ENCODE measurements around the gene PLEKHG3. TPM values are rescaled to one million over a fixed set of nuclear protein-coding genes. Genes with fewer than 3 reads are reported as not detected.

Gene PLEKHG3
- total RNA-seq, 2 donors from 2014 or later: 17.1 to 30.3 TPM

DNA sequence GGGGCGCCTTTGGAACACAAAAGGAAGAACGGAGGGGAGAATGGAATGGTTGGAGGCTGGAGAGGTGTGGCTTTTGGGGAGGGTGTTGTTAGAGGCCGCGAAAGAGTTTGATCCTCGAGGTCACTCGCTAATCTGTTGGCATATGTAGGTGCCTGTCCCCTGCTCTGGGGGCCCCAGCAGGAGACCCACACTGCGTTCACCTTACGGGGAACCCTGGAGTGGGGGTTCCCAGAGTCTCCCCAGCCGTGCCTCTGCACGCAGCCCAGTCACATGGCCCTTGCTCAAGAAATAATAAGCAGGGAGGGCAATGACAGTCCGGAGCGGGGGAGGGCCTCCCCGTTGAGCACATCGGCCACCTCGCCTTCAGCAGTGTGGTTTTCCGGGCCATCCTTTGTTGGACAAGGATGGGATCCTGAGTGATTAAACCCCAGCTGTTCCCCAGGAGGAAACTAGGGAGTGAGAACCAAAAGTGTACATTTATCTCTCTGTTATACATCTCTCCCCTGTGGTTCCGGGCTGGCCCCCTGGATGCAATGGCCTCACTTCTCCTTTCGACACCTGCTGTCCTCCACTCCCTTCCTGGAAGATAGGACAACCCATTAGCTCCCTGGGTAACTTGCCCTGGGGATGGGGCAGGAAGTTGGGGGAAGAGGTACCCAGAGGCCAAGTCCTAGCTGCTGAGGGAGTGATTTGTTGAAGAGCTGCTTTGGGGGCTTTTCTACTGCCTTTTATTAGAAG lies 1.3 kb downstream of the PLEKHG3 start:
- Mint-ChIP-seq H3K4me1 (ENCODE audit: low read depth in 2 of 2) (peaks cover 60 to 68% of the 10 kb centered on the region in 2 donors), H3K36me3 (no peaks in the 10 kb centered on the region), H3K27me3 (no peaks in the 10 kb centered on the region), H3K27ac (peak overlapping the region; percentile 98 to 100), H3K9me3 (no peaks in the 10 kb centered on the region), H3K4me3 (peak overlapping the region; percentile 93)
- DNase-seq (ENCODE audit: low spot score) (peak; percentile 80), ATAC-seq (peak; percentile 36 to 66)

DNA sequence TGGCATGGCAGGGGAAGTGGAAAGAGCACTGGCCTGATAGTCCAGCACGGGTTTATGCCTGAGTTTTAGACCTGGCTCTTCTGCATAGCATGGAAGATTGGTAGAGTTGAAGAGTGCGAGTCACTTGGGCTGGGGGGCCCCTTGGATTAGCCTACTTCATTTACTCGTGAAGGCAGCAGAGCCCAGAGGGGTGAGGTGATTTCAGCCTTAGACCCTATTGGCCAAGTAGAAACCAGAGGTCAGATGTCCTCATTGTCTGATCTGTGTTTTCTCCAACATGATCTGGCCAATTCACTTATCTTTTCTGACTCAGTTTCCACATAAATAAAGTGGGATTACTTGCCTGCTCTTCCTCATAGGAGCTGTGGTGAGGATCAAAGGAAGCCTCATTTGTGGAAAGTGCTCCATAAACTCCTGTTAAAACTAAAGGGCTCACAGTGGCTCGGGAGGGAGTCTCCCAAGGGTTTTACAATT lies 1.9 kb downstream of the PLEKHG3 start:
- no peak for ATAC-seq
- no peaks in the 10 kb centered on the region for H3K36me3 Mint-ChIP-seq
- no peak for DNase-seq (ENCODE audit: low spot score)
- no peaks in the 10 kb centered on the region for H3K9me3 Mint-ChIP-seq
- H3K27me3 Mint-ChIP-seq: no peaks in the 10 kb centered on the region
- peaks cover 61 to 71% of the 10 kb centered on the region in 2 donors for H3K4me1 Mint-ChIP-seq (ENCODE audit: low read depth in 2 of 2)
- H3K4me3 Mint-ChIP-seq: peak overlapping the region; percentile 93
- peak overlapping the region; percentile 98 to 100 for H3K27ac Mint-ChIP-seq

DNA sequence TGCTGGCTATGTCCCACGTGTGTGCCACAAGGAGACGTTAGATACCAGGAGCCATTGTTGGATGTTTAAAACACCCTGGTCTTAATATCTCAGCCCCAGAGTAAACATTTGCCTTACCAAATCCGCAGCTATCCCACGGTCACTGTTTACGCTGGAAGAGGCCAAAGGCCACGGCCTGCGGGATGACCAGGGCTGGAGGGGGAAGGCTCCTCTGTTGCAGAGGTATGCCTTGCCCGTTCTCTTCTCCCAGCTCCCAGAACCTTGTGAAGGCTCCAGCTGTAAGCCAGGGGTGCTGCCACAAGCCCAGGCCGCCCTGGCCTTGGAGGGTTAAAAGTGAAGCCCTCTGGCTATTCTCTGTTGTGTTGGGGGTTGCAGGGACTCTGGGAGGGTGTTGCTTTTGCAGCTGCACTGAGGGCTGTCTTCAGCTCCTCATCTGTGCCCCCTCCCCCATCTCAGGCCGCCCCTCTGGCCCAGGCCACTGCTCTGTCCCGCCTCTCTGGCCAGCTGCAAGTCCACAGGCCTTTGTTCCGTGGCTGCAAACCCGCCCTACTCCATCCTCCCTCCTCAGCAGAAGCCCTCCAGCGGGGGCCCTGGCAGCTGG lies 2.5 kb downstream of the PLEKHG3 start:
- DNase-seq (ENCODE audit: low spot score) (no peak), ATAC-seq (no peak)
- Mint-ChIP-seq H3K9me3 (no peaks in the 10 kb centered on the region), H3K4me3 (peak overlapping the region; percentile 96), H3K27me3 (no peaks in the 10 kb centered on the region), H3K36me3 (no peaks in the 10 kb centered on the region), H3K27ac (peak overlapping the region; percentile 98 to 100), H3K4me1 (ENCODE audit: low read depth in 2 of 2) (peaks cover 61 to 74% of the 10 kb centered on the region in 2 donors)

DNA sequence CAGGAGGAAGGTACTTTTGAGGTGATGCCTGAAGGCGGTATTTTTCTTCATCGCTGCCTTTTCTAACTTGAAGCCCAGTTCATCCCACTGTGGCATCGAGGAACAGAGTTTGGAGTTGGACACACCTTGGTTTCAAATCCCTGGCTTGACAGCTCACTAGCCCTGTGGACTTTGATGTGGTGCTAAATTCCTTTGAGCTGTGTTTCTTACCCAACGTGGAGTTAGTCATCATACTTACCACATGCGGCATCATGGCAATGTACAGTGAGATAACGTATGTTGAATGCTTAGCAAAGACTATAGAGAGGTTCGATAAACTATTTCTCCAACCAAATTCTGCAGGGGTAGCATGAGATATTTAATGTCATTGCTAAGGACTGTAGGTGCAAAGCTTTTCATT lies 3.4 kb downstream of the PLEKHG3 start:
- DNase-seq (ENCODE audit: low spot score) (peak; percentile 71), ATAC-seq (peak; percentile 64 to 67)
- H3K4me3 Mint-ChIP-seq: peak overlapping the region; percentile 96
- H3K27ac Mint-ChIP-seq: peak overlapping the region; percentile 98 to 100
- H3K4me1 Mint-ChIP-seq (ENCODE audit: low read depth in 2 of 2): peaks cover 64 to 81% of the 10 kb centered on the region in 2 donors
- peaks cover 2% of the 10 kb centered on the region for H3K9me3 Mint-ChIP-seq
- H3K27me3 Mint-ChIP-seq: no peaks in the 10 kb centered on the region
- H3K36me3 Mint-ChIP-seq: peaks cover 7% of the 10 kb centered on the region

DNA sequence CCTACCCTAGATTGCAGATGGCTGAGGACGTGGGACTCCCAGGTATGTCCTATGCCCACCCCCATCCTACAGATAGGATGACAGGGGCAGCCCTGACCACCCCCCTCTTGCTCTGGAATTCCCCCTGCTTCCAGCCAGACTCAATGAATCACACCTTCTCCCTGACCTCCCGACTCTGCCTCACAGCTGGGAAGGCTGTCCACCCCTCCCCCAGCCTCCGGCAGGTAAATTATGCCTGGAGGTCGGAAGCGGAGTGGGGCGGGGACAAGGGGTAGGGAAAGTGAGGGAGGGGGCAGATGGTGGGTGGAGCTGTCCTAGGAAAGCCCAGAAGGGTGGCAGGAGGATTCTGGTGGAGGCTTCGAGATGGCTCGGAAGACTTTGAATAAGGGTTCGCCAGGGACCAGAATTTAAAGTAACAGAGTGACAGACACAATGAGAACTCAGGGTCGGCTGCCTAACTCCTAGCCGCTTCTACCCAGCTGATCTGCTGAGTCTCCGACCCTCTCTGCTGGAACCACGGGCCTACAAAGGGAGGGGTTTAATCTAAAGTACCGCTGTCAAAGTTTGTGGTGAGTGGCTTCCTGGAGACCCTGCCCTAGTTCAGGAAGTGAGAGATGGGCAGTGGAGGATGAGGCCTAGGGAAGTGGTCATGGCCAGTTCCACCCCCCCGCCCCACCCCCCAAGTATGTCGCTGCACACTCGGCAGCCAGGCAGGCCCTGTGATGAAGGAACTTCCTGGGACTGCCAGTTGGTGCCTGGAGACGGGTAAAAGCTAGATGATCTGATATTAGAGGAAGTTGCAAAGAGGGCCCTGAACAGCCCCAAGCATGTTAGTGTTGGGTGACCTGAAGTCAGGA lies 4.2 kb downstream of the PLEKHG3 start:
- peak; percentile 57 to 61 for ATAC-seq
- peaks cover 15% of the 10 kb centered on the region for H3K36me3 Mint-ChIP-seq
- peak overlapping the region; percentile 98 to 100 for H3K27ac Mint-ChIP-seq
- DNase-seq (ENCODE audit: low spot score): peak; percentile 70
- H3K27me3 Mint-ChIP-seq: no peaks in the 10 kb centered on the region
- peak overlapping the region; percentile 96 for H3K4me3 Mint-ChIP-seq
- H3K4me1 Mint-ChIP-seq (ENCODE audit: low read depth in 2 of 2): peaks cover 66 to 81% of the 10 kb centered on the region in 2 donors
- peaks cover 8% of the 10 kb centered on the region for H3K9me3 Mint-ChIP-seq

DNA sequence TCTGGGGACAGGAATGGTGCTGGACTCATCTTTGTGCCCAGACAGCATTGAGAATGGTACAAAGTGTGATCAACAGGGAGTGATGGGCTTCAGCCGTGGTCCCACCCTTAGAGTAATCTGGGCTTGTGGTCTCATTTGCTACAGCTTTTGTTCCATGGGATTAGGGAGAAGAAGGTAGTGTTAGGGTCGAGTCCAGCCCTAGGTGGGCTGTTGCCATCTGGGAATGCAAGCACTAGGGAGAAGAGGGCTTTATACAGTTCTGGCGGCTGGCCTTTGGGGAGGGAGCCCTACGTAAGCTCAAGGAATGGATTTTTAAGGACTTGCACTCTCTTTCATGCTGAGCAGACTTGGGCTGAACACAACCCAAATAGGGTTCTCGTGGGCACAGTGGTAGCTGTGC lies 4.9 kb downstream of the PLEKHG3 start:
- H3K27ac Mint-ChIP-seq: peak overlapping the region; percentile 98 to 100
- H3K4me3 Mint-ChIP-seq: peak overlapping the region; percentile 96
- peaks cover 8% of the 10 kb centered on the region for H3K9me3 Mint-ChIP-seq
- no peak for DNase-seq (ENCODE audit: low spot score)
- H3K36me3 Mint-ChIP-seq: peaks cover 22% of the 10 kb centered on the region
- peaks cover 65 to 83% of the 10 kb centered on the region in 2 donors for H3K4me1 Mint-ChIP-seq (ENCODE audit: low read depth in 2 of 2)
- no peaks in the 10 kb centered on the region for H3K27me3 Mint-ChIP-seq
- no peak for ATAC-seq

DNA sequence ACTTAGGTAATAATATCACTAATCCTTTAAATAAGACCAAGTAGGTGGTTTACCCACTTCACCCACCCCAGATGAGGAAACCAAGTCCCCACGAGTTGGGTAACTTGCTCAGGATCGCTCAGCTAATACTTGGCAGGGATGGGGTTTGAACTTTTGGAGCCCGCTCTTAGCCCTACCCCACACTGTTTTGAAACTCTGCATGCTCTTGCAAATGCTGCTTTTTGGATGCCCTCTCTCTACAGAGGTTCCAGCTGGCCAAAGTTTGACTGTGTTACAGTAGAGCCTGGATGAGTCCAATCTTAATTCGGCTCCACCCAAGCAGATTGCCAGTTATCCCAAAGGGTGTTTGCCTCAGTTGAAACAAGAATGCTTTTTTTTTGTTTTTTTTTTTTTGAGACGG lies 6.8 kb downstream of the PLEKHG3 start:
- Mint-ChIP-seq H3K9me3 (peaks cover 11% of the 10 kb centered on the region), H3K27me3 (no peaks in the 10 kb centered on the region), H3K27ac (peak overlapping the region; percentile 98 to 100), H3K4me1 (ENCODE audit: low read depth in 2 of 2) (peaks cover 73 to 93% of the 10 kb centered on the region in 2 donors), H3K36me3 (peaks cover 28% of the 10 kb centered on the region), H3K4me3 (no peak overlapping the region)
- no peak for ATAC-seq
- DNase-seq (ENCODE audit: low spot score): no peak

DNA sequence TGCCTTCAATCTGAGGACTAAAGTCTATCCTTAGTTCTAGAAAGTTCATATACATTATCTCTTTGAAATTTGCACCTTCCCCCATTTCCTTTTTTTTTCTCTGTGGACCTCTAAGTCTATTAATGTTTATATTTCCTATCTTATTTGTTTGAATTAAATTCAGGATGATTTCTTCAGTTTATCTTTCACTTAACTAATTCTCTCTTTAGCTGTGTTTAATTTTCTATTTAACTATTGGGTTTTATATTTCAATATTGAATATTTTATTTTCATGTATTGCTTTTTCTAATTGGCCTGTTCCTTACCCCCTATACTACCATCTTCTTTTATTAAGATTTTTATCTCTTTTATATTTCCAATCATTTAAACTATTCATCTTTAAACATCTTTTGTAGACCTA lies 9.5 kb downstream of the PLEKHG3 start:
- H3K4me1 Mint-ChIP-seq (ENCODE audit: low read depth in 2 of 2): peaks cover 80 to 93% of the 10 kb centered on the region in 2 donors
- DNase-seq (ENCODE audit: low spot score) (no peak), ATAC-seq (no peak)
- H3K9me3 Mint-ChIP-seq: peaks cover 11% of the 10 kb centered on the region
- no peak overlapping the region for H3K4me3 Mint-ChIP-seq
- peak overlapping the region; percentile 98 to 100 for H3K27ac Mint-ChIP-seq
- peaks cover 28% of the 10 kb centered on the region for H3K36me3 Mint-ChIP-seq
- H3K27me3 Mint-ChIP-seq: no peaks in the 10 kb centered on the region

DNA sequence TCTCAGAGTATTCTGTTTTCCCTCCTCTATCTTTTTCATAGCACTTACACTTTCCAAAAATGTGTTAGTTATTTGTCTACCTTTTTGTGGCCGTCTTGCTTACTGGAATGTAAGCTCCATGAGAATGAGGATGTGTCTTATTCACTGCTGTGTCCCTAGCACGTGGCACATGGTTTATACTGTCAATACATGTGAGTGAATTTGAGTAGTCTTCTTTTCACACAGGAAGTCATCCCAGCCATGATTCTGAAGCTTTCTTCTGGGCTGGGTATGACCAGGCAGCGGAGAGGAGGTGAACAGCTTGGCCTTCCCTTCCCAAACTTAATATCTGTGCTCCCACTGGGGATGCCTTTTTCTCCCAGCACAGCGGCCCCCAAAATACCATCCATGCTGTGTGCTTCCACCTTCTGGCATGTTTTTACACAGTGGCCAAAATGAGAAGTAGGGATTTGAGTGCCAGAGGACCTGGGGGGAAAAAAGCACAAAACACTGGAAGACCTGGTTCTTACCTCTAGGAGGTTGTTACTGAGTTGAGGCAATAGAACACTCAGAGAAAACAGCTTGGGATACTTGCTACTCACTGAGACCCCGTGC lies 10.3 kb downstream of the PLEKHG3 start:
- Mint-ChIP-seq H3K4me1 (ENCODE audit: low read depth in 2 of 2) (peaks cover 76 to 90% of the 10 kb centered on the region in 2 donors), H3K4me3 (peak overlapping the region; percentile 47), H3K36me3 (peaks cover 28% of the 10 kb centered on the region), H3K27me3 (no peaks in the 10 kb centered on the region), H3K9me3 (peaks cover 11% of the 10 kb centered on the region), H3K27ac (peak overlapping the region; percentile 66 to 98)
- DNase-seq (ENCODE audit: low spot score): peak; percentile 16
- peak; percentile 58 to 61 for ATAC-seq

DNA sequence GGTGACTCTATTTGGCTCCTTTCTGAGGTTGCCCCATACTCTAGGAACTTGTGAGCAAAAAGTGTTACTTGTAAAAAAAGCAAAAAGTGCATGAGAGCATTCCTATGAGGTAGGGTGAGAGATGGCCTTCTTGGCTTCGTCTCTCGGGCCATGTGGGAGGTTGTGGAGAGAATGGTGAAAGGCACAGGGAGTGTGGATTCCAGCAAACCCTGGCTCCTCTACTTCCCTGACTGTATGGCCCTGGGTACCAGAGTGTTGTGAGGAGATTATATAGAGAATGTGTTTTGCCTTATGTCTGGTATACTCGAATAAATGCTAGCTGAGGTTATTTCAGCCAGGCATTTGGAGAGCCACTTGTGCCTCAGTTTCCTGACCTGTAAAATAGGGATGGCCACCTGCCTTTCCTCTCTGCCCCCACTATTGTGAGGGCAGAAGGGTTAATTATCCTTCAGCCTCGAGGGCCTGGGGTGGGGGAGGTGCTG lies 11.0 kb downstream of the PLEKHG3 start:
- DNase-seq (ENCODE audit: low spot score) (no peak), ATAC-seq (no peak)
- peak overlapping the region; percentile 66 to 98 for H3K27ac Mint-ChIP-seq
- no peaks in the 10 kb centered on the region for H3K27me3 Mint-ChIP-seq
- peak overlapping the region; percentile 47 for H3K4me3 Mint-ChIP-seq
- peaks cover 74 to 88% of the 10 kb centered on the region in 2 donors for H3K4me1 Mint-ChIP-seq (ENCODE audit: low read depth in 2 of 2)
- H3K9me3 Mint-ChIP-seq: peaks cover 11% of the 10 kb centered on the region
- peaks cover 28% of the 10 kb centered on the region for H3K36me3 Mint-ChIP-seq

DNA sequence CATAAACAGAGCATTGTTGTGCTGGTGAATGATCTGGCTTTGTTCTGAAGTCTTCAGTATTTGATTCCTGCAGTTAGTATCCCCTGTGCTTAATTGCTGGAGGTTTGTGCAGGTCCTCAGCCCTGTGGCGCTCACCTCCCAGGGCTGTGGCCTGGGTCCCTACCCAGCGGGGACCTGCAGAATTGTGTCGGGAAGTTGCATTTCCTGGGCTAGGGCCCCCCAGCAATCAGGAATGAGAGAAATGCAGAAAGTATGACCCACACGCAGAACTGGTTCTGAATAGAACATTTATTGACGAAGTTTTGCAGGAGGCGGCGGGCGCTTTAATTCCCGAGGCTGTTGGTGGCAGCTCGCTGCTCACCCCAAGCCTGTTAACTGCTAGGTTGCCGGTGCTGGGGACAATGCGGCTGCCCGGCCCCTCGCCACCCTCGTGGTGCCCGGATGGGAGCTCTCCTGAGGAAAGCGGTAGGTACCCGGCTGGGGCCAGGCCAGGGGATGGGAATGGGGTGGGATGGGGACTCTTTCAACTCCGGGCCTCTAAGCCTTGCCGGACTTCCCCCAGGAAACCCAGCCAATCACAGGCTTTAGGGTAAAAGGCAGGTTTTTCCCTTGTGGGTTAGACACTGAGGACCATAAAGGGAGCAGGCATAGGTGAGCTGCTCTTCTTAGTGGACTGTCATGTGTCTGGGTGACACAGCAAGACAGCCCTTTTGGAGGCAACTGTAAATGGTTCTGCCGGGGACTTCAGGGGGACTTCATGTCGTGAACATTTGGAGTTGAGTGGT lies 11.6 kb downstream of the PLEKHG3 start:
- peaks cover 75 to 88% of the 10 kb centered on the region in 2 donors for H3K4me1 Mint-ChIP-seq (ENCODE audit: low read depth in 2 of 2)
- DNase-seq (ENCODE audit: low spot score): no peak
- peak overlapping the region; percentile 66 to 98 for H3K27ac Mint-ChIP-seq
- no peaks in the 10 kb centered on the region for H3K27me3 Mint-ChIP-seq
- peak overlapping the region; percentile 55 for H3K4me3 Mint-ChIP-seq
- peaks cover 11% of the 10 kb centered on the region for H3K9me3 Mint-ChIP-seq
- peak; percentile 22 to 66 for ATAC-seq
- H3K36me3 Mint-ChIP-seq: peaks cover 28% of the 10 kb centered on the region

DNA sequence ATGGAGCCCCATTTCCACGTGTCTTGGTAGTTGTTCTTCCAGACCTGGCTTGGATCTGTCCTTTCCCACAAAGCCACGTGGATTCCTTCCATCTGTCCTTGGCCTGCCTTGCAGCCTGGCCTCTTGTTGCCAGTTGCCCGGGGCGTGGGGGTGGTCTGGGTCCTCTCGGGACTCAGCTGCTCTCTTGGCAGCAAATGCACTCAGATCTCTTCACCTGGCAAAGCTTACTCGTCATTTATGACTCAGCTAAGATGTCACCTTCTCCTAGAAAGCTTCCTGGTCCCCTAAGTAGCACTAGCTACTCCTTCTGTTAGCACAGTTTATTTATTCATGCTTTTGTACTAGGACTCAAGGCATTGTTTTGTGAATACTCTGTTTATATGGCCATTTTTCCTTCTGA lies 13.6 kb downstream of the PLEKHG3 start:
- H3K36me3 Mint-ChIP-seq: peaks cover 18% of the 10 kb centered on the region
- no peaks in the 10 kb centered on the region for H3K27me3 Mint-ChIP-seq
- peak overlapping the region; percentile 66 to 98 for H3K27ac Mint-ChIP-seq
- ATAC-seq (no peak), DNase-seq (ENCODE audit: low spot score) (peak; percentile 34)
- peaks cover 81 to 91% of the 10 kb centered on the region in 2 donors for H3K4me1 Mint-ChIP-seq (ENCODE audit: low read depth in 2 of 2)
- peaks cover 7% of the 10 kb centered on the region for H3K9me3 Mint-ChIP-seq
- H3K4me3 Mint-ChIP-seq: peak overlapping the region; percentile 55

All from natural killer cell treated with Interleukin-12 subunit alpha and Interleukin-12 subunit beta and Interleukin-15 and Interleukin-18, amount 100 ng/mL, for 72 hours (primary cell).